B cell (primary cell): ENCODE measurements around the gene BRSK2.

Experiments
- EZH2 ChIP-seq: IDR thresholded peaks from 2 replicates; pipeline ENCODE4 v1.6.1; 2012; ENCODE audit warnings: borderline replicate concordance, low read depth, mild to moderate bottlenecking, moderate library complexity, low read length; ENCODE audit not compliant: insufficient read depth, poor library complexity, severe bottlenecking
- TF ChIP-seq, protein P1 (sequence below): fragments of 200-600 bp; IDR thresholded peaks from one replicate; pipeline ENCODE4 v1.8.0; 2022; ENCODE audit warnings: antibody characterized with exemption, mild to moderate bottlenecking

DNA sequence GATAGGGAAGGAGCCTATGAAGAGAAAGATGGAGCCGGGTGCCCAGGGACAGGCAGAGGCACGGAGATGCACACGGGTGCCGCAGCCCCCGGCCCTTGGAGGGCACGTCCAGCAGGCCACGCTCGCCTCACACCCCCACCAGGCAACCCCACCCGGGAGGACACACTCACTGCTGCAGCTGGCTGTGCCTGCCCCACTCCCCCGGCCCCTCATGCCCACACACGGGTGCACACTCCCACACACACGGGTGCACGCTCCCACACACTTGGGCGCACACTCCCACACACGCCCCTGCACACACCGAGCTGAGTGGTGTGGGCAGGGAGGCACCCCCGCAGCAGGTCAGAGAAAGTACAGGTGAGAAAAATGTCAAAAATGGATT, 95.8 kb downstream of the BRSK2 start:
- TF ChIP-seq, protein P1, sequence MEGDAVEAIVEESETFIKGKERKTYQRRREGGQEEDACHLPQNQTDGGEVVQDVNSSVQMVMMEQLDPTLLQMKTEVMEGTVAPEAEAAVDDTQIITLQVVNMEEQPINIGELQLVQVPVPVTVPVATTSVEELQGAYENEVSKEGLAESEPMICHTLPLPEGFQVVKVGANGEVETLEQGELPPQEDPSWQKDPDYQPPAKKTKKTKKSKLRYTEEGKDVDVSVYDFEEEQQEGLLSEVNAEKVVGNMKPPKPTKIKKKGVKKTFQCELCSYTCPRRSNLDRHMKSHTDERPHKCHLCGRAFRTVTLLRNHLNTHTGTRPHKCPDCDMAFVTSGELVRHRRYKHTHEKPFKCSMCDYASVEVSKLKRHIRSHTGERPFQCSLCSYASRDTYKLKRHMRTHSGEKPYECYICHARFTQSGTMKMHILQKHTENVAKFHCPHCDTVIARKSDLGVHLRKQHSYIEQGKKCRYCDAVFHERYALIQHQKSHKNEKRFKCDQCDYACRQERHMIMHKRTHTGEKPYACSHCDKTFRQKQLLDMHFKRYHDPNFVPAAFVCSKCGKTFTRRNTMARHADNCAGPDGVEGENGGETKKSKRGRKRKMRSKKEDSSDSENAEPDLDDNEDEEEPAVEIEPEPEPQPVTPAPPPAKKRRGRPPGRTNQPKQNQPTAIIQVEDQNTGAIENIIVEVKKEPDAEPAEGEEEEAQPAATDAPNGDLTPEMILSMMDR: no peak
- no peak for TF ChIP-seq EZH2
